ENCODE results near the gene FHOD1.

FHOD1 gene

GRCh38 chr16:67206838-67207248 is 40.4 kb downstream of the FHOD1 start:
- TF ChIP-seq CTCF (IDR thresholded peaks at IDR 0.05; ENCODE audit: low read depth, low read length, missing control alignments) = no peak
- no peak overlapping the region for H3K4me3 ChIP-seq (replicated peaks; ENCODE audit: low read depth, low read length)
- DNase-seq (ENCODE audit: extremely low read depth, low read depth) = no peak

GRCh38 chr16:67206129-67206837 is 41.0 kb downstream of the FHOD1 start:
- TF ChIP-seq CTCF (IDR thresholded peaks at IDR 0.05; ENCODE audit: low read depth, low read length, missing control alignments) = no peak
- DNase-seq (ENCODE audit: extremely low read depth, low read depth) = no peak
- no peak overlapping the region for H3K4me3 ChIP-seq (replicated peaks; ENCODE audit: low read depth, low read length)

- H3K4me3 ChIP-seq (replicated peaks; ENCODE audit: low read depth, low read length) = no peak overlapping the region
- no peak for TF ChIP-seq CTCF (IDR thresholded peaks at IDR 0.05; ENCODE audit: low read depth, low read length, missing control alignments)
- no peak for DNase-seq (ENCODE audit: extremely low read depth, low read depth)
Measured at GRCh38 chr16:67204076-67204475, 43.2 kb downstream of the FHOD1 start.

GRCh38 chr16:67202956-67203493 is 44.3 kb downstream of the FHOD1 start:
- no peak for DNase-seq (ENCODE audit: extremely low read depth, low read depth)
- no peak overlapping the region for H3K4me3 ChIP-seq (replicated peaks; ENCODE audit: low read depth, low read length)
- no peak for TF ChIP-seq CTCF (IDR thresholded peaks at IDR 0.05; ENCODE audit: low read depth, low read length, missing control alignments)

GRCh38 chr16:67202426-67202825 is 44.9 kb downstream of the FHOD1 start:
- no peak for TF ChIP-seq CTCF (IDR thresholded peaks at IDR 0.05; ENCODE audit: low read depth, low read length, missing control alignments)
- no peak for DNase-seq (ENCODE audit: extremely low read depth, low read depth)

GRCh38 chr16:67201411-67202345 is 45.6 kb downstream of the FHOD1 start:
- no peak overlapping the region for H3K4me3 ChIP-seq (replicated peaks; ENCODE audit: low read depth, low read length)
- DNase-seq (ENCODE audit: extremely low read depth, low read depth) = no peak
- TF ChIP-seq CTCF (IDR thresholded peaks at IDR 0.05; ENCODE audit: low read depth, low read length, missing control alignments) = no peak

More at GRCh38 chr16:67202426-67202825, 44.9 kb downstream of the FHOD1 start:
- no peak overlapping the region for H3K4me3 ChIP-seq (replicated peaks; ENCODE audit: low read depth, low read length)
